RWPE2 (cell line): Measurements from ENCODE around the gene MYORG.

Source experiments
- ATAC-seq: fragments of 200-7000 bp; cut with Tn5 transposase; 3 replicates; pipeline ENCODE4 v1.9.1; 2021; ENCODE audit warnings: low read depth
- DNase-seq: peaks from one replicate; pipeline ENCODE4 v3.0.0-alpha.2; 2020; ENCODE audit warnings: low spot score
- H3K27ac ChIP-seq: fragments of 450-650 bp; 2 replicates; pipeline ENCODE4 v1.5.1; 2017; ENCODE audit warnings: mild to moderate bottlenecking; ENCODE audit not compliant: poor library complexity, severe bottlenecking
- H3K27me3 ChIP-seq: fragments of 250-450 bp; sonication (Bioruptor Pico); 2 replicates; pipeline ENCODE4 v1.5.1; 2021; ENCODE audit warnings: mild to moderate bottlenecking, moderate library complexity; ENCODE audit not compliant: insufficient read depth, poor library complexity, severe bottlenecking
- H3K36me3 ChIP-seq: fragments of 250-450 bp; sonication (Bioruptor Pico); 2 replicates; pipeline ENCODE4 v1.5.1; 2020; ENCODE audit warnings: low read depth, mild to moderate bottlenecking, moderate library complexity
- H3K4me1 ChIP-seq: fragments of 250-450 bp; sonication (Bioruptor Pico); 2 replicates; pipeline ENCODE4 v1.5.1; 2021; ENCODE audit warnings: mild to moderate bottlenecking, moderate library complexity; ENCODE audit not compliant: insufficient read depth, poor library complexity, severe bottlenecking
- H3K4me3 ChIP-seq: fragments of 250-450 bp; sonication (Bioruptor Pico); 2 replicates; pipeline ENCODE4 v1.5.1; 2021; ENCODE audit warnings: mild to moderate bottlenecking, moderate library complexity; ENCODE audit not compliant: severe bottlenecking
- H3K9me3 ChIP-seq: fragments of 250-450 bp; sonication (Bioruptor Pico); 2 replicates; pipeline ENCODE4 v1.5.1; 2021; ENCODE audit warnings: mild to moderate bottlenecking, moderate library complexity; ENCODE audit not compliant: severe bottlenecking
- TF ChIP-seq, protein P1 (sequence below): fragments of 450-650 bp; IDR thresholded peaks from one replicate; pipeline ENCODE4 v1.5.1; 2017; ENCODE audit warnings: mild to moderate bottlenecking, moderate library complexity; ENCODE audit not compliant: poor library complexity, severe bottlenecking

Gene MYORG

DNA sequence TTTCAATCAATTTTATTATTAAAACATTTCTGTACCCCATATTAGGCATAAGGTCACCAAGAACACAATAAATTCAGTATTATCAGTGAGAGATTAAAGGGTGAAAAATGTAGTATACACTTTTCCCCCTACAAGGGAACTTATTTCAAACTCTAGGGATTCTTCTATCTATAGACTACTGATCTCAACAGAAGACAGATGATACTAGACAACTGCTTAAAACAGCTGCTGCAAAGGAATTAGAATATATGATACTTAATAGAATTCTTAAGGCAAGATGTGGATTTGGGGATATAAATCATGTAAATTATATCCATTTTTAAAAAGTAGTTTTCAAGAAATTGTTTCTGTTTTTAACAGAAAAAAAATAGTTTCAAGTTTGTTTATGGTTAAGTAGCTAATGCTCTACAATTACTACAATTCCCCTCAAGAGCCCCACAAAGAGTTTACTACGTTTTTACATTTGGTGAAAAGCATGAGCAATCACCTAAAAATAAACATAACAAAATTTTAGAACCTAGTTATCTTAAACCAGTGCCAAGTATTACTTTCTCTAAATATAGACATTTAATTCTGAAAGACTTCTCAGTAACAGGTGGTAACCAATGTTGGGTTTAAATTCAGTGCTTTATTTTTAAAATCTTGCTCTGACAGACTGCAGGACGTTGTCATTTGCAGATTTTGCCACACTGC, 53.7 kb downstream of the MYORG start:
- ATAC-seq: no peak

DNA sequence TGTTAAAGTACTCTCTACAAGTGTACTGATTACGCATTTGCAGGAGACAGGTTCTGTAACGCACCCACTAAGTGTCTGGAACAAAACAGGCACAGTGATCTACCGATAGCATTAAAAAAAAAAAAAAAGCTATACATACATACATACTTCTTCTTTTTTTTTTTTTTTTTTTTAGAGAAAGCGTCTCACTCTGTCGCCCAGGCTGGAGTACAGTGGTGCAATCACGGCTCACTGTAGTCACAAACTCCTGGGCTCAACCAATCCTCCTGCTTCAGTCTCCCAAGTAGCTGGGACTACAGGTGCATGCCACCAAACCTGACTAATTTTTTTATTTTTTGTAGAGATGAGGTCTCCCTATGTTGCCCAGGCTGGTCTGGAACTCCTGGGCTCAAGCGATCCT, 55.2 kb downstream of the MYORG start:
- H3K27ac ChIP-seq: no peak overlapping the region
- no peaks in the 10 kb centered on the region for H3K9me3 ChIP-seq
- H3K4me3 ChIP-seq: no peak overlapping the region
- peaks cover 12% of the 10 kb centered on the region for H3K4me1 ChIP-seq
- TF ChIP-seq, protein P1, sequence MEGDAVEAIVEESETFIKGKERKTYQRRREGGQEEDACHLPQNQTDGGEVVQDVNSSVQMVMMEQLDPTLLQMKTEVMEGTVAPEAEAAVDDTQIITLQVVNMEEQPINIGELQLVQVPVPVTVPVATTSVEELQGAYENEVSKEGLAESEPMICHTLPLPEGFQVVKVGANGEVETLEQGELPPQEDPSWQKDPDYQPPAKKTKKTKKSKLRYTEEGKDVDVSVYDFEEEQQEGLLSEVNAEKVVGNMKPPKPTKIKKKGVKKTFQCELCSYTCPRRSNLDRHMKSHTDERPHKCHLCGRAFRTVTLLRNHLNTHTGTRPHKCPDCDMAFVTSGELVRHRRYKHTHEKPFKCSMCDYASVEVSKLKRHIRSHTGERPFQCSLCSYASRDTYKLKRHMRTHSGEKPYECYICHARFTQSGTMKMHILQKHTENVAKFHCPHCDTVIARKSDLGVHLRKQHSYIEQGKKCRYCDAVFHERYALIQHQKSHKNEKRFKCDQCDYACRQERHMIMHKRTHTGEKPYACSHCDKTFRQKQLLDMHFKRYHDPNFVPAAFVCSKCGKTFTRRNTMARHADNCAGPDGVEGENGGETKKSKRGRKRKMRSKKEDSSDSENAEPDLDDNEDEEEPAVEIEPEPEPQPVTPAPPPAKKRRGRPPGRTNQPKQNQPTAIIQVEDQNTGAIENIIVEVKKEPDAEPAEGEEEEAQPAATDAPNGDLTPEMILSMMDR: no peak
- no peak for DNase-seq
- no peaks in the 10 kb centered on the region for H3K27me3 ChIP-seq
- no peak for ATAC-seq
- H3K36me3 ChIP-seq: no peaks in the 10 kb centered on the region

More for the DNA sequence above, 53.7 kb downstream of the MYORG start:
- TF ChIP-seq, protein P1: no peak
- no peaks in the 10 kb centered on the region for H3K36me3 ChIP-seq
- H3K4me3 ChIP-seq: no peak overlapping the region
- H3K4me1 ChIP-seq: peaks cover 13% of the 10 kb centered on the region
- no peaks in the 10 kb centered on the region for H3K27me3 ChIP-seq
- no peak for DNase-seq
- H3K27ac ChIP-seq: no peak overlapping the region
- no peaks in the 10 kb centered on the region for H3K9me3 ChIP-seq

DNA sequence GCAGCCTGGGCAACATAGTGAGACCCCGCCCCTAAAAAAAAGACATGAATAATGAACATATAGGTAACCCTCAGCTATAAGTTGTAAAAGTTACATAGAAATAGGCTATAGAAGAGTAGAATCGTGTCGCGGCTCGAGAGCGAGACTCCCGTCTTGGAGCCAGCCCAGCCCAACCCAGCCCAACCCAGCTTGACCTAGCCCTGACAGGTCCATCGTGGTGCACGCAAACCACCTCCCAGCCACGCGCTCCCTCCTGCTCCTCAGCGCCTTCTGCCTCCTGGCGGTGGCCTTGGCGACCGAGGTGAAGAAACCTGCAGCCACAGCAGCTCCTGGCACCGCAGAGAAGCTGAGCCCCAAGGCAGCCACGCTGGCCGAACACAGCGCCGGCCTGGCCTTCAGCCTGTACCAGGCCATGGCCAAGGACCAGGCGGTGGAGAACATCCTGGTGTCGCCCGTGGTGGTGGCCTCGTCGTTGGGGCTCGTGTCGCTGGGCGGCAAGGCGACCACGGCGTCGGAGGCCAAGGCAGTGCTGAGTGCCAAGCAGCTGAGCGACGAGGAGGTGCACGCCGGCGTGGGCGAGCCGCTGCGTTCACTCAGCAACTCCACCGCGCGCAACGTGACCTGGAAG, 58.4 kb downstream of the MYORG start:
- TF ChIP-seq, protein P1: no peak
- Histone ChIP-seq H3K36me3 (no peaks in the 10 kb centered on the region), H3K4me1 (no peaks in the 10 kb centered on the region), H3K4me3 (no peak overlapping the region), H3K27ac (no peak overlapping the region), H3K27me3 (no peaks in the 10 kb centered on the region), H3K9me3 (no peaks in the 10 kb centered on the region)
- ATAC-seq (no peak), DNase-seq (no peak)

DNA sequence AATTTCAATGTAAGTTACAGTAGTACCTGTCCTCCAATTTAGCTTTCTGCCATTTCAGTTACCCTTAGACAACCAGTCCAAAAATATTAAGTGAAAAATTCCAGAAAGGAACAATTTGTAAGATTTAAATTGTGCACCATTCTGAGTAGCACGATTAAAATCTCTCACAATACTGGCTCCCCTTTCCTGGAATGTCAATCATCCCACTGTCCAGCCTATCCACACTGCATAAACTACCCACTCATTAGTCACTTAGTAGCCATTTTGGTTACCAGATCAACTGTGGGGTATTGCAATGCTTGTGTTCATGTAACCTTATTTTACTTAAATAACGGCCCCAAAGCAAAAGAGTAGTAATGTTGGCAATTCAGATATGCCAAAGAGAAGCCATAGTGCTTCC, 59.3 kb downstream of the MYORG start:
- no peak for ATAC-seq
- Histone ChIP-seq H3K4me1 (no peaks in the 10 kb centered on the region), H3K27me3 (no peaks in the 10 kb centered on the region), H3K9me3 (no peaks in the 10 kb centered on the region), H3K27ac (no peak overlapping the region), H3K4me3 (no peak overlapping the region), H3K36me3 (no peaks in the 10 kb centered on the region)
- DNase-seq: no peak
- TF ChIP-seq, protein P1: no peak
